ENCODE measurements around the gene RHCG.

The RHCG gene

GRCh38 chr15:89501646-89502045 lies 5.3 kb upstream of the RHCG start:
- no peak for TF ChIP-seq CTCF (IDR thresholded peaks at IDR 0.05)

GRCh38 chr15:89500397-89501270 lies 4.3 kb upstream of the RHCG start:
- peak; percentile 45; the same call in 1 of the 2 replicates for TF ChIP-seq CTCF (IDR thresholded peaks at IDR 0.05)

GRCh38 chr15:89499156-89499555 lies 2.8 kb upstream of the RHCG start:
- TF ChIP-seq CTCF (IDR thresholded peaks at IDR 0.05) = no peak

- TF ChIP-seq CTCF (IDR thresholded peaks at IDR 0.05) = no peak
Observed at GRCh38 chr15:89498574-89498906, 2.2 kb upstream of the RHCG start.

GRCh38 chr15:89497231-89497630 lies 848 bp upstream of the RHCG start:
- no peak for TF ChIP-seq CTCF (IDR thresholded peaks at IDR 0.05)

GRCh38 chr15:89495638-89496145 lies 691 bp downstream of the RHCG start:
- TF ChIP-seq CTCF (IDR thresholded peaks at IDR 0.05) = no peak

- peak; percentile 65 for TF ChIP-seq CTCF (IDR thresholded peaks at IDR 0.05)
Observed at GRCh38 chr15:89494941-89495637, 1.3 kb downstream of the RHCG start.
